Stimulated activated CD4-positive, alpha-beta T cell treated with anti-CD3 and anti-CD28 coated beads, TNF-alpha, amount 100 ng/mL, for 4 hours (primary cell): ENCODE results near the gene STMN1.

Experiments
- DNase-seq, 3 experiments: peaks; one replicate each; pipeline ENCODE4 v3.0.0-alpha.2; 2020; ENCODE audit warnings: low read depth in 3 of 3

Gene STMN1

DNA sequence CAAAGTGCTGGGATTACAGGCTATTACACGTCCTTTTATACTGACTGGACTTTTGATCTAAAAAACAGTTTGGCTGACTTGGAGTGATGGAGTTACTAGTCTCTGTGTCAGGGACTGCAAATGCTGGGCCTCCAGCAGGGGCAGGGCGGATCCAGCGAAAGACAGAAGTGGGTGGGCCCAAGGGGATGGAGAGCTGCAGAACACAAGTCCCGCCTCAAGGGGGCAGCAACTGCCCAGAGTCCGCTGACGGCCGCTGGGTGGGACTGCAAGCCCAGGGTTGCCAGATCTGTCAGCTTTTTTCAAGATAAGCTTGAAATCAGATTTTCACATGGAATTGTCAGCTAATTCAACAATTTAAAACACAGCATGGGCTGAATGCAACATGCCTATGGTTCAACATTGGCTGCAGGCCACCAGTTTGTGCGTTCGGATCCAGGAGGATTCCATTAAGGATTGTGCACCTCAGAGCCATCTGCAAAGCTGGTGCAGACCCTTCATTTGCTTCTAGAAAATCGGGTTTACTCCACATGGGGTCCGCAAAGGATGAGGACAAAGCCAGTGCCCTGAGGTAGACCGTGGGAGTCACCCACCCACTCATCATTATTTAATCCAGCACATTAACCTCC, 10.7 kb downstream of the STMN1 start:
- peak; percentile 74 to 84 (median 78) for DNase-seq

GRCh38 chr1:25893116-25893515, 13.1 kb downstream of the STMN1 start:
- DNase-seq, result no peak

DNA sequence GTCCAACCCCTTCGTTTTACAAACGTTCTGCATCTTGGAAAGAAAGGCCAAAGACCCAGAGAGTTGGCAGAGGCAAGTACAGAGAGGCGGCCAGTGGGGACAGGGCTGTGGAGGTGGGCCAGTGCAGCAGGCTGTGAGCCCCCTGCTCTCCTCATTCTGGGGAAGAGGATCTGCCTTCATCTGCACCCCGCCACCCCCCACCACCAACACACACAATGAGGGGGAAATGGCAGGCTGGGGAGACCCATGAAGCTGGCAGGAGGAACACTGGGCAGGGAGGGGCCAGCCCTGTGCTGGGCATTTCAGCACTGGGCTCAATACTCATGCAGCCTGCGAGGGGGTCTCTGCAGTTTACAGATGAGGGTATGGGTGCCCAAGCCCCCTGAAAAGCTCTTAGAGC, 14.6 kb downstream of the STMN1 start:
- no peak for DNase-seq

DNA sequence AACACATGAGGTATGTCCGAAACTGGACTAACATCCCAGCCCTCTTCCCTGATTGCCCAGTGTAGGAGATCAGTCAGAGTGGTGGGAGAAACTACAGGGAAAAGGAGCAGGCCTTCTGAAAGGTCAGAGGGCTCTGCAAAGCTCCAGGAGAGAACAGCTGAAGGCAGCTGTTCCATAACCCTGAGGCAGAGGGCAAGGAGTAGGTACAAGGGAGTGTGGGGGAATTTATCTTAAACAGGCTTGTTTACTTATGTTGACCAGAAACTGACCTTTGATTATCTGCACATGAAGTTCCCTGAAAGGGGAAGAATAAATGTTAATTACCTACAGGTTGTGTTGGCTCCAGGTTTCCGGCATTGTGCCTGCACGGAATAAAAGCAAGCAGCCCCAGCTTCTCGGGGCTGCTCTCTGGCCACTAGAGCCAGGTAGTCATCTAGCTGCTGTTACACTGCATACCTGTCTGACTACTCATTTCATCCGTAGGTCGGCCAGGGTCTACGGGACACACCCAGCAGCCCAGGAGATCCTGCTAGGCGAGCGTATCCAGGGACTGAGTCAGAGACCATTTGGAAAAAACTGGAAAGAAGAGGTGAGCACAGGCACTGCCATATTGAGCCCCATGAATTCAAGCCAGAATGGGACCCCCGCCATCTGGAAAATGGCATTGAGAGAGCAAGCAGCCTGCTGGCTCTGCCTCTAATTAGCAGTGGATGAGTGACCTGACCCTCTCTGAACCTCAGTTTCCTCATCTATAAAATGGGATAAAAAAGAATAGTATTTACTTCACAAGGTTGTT, 15.8 kb downstream of the STMN1 start:
- no peak for DNase-seq

- no peak for DNase-seq
Observed at GRCh38 chr1:25889470-25889869, 16.7 kb downstream of the STMN1 start.

DNA sequence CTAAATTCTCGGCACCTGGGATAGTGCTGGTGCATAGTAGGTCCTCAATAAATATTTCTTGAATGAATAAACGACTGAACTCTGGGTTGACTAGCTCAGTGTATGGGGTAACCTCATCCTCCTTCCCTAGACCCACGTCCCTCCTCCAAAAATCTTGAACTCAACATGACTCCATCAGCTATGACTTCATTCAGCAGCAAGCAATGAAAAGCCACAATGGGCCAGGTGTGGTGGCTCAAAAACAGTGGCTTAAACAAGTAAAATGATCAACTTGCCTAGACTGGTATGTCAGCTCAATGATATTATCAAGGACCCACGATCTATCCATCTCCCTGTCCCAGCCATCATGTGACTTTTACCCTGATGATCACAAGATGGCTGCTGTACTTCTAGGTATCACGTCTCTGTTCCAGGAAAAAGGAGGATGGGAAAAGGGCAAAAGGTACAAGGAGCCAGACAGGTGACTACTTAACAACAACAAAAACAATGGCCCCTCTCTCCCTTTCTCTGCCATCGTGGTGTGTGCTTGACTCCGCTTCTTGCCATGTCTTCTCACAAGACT, 17.7 kb downstream of the STMN1 start:
- DNase-seq, result no peak

DNA sequence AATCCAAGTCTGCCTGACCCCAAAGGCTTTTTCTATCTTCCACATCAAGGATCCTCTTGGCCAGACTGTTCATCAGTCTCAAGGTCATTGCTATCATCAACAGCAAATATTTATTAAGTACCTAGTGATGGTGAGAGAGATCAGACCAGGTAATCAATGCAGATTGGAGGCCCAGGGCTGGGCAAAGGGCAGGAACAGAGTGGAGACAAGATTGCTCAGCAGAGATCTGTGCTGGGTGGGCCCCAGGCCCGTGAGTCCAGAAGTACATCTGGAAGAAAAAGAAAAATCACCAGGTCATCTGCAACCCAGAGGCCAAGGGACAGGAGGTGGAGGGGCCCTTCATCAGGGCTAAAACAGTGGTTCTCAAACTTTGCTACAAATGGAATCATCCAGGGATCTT, 20.6 kb downstream of the STMN1 start:
- DNase-seq, result no peak

- DNase-seq, result no peak
Observed at GRCh38 chr1:25881266-25881665, 25.0 kb downstream of the STMN1 start.

DNA sequence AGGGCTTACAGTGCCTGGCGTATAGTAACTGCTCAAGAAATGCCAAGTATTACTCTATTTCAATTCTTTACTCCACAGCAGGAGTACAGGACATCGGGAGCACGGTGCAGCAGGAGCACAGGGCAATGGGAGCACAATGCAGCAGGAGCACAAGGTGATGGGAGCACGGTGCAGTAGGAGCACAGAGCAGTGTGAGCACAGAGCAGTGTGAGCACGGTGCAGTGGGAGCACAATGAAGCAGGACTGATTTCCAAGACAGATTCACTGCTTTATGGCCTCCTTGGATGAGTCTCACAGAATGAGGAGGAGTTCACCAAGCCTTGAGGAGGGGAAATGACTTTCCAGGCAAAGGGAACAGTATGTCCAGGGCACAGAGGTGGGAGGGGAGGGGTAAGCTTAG, 25.7 kb downstream of the STMN1 start:
- DNase-seq, result no peak

- no peak for DNase-seq
Observed at GRCh38 chr1:25879675-25880074, 26.5 kb downstream of the STMN1 start.

- no peak for DNase-seq
Observed at GRCh38 chr1:25878690-25879089, 27.5 kb downstream of the STMN1 start.

DNA sequence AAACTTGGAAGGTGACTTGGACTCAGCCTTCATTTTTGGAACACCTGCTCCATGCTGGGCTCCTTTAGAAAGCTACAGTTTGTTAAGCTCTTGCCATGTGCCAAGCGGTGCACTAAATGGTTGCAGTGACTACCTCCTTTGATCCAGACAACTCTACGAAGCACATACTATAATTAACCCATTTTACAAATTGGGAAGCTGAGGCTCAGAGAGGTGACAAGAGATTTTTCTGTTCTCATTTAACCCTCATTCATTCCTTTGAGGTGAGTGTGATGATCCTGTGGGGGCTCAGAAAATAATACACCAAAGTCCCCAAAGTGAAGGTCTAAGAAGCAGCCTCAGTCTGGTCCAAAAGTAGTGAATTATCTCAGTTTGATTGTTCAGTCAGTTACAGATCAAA, 29.1 kb downstream of the STMN1 start:
- DNase-seq, result no peak

GRCh38 chr1:25876693-25877077, 29.5 kb downstream of the STMN1 start:
- no peak for DNase-seq

- DNase-seq, result no peak
Observed at GRCh38 chr1:25875856-25876692, 30.1 kb downstream of the STMN1 start.

GRCh38 chr1:25875154-25875855, 30.9 kb downstream of the STMN1 start, which contains the start of gene PAQR7:
PAQR7 (minus strand) TSS chr1:25875708; CDS start chr1:25863839, 11,869 bp downstream.
- DNase-seq, result peak; percentile 19 to 41 (median 29)

GRCh38 chr1:25874635-25875153, 31.5 kb downstream of the STMN1 start:
- DNase-seq, result no peak

DNA sequence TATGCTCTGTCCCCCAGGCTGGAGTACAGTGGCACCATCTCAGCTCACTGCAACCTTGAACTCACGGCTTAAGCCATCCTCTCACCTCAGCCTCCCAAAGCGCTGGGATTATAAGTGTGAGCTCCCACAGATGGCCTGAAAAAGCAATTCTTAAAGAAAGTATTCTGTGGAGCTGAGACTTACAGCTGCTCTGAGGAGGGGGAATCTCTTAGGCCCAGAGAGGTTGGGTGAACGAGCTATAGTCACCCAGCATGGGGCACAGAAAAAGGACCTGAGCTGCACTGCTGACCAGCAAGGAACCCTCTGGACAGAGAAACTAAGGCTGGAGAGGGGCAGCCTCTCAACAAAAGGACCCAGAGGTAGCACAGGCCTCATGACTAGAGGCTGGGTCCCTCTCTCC, 32.0 kb downstream of the STMN1 start:
- no peak for DNase-seq

DNA sequence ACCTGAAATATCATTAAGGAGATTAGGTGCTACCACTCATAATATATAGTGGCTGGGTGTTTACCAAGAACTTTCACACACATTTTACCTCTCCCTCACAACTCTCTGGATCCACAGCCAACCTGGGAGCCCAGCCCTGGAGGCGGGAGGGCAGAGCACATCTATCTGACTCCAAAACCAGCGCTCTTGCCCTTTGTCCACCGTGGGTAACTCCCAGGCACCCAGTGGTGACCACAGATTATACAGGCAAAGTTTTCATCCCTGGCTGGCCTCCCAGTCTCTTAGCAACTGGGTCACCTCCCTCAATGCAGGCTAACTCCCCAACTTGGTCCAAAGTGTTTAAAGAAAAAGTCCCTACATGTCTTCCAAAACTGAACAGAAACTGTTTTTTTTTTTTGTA, 33.1 kb downstream of the STMN1 start:
- no peak for DNase-seq

DNA sequence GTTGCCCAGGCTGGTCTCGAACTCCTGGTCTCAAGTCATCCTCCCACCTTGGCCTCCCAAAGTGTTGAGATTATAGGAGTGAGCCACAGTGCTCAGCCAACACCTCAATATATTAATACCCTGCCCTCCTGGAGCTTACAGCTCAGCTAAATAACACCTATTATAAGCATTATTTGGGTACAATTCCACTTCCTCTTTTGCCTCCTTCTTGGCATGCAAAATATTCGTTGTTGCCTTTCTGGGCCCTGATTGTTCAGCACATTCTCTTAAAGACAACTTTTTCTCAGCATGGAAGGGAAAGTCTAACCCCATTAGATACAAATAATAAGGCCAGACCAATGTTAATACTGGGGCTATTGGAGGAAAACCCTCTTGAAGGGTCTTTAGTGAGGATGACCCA, 33.5 kb downstream of the STMN1 start:
- DNase-seq, result no peak

DNA sequence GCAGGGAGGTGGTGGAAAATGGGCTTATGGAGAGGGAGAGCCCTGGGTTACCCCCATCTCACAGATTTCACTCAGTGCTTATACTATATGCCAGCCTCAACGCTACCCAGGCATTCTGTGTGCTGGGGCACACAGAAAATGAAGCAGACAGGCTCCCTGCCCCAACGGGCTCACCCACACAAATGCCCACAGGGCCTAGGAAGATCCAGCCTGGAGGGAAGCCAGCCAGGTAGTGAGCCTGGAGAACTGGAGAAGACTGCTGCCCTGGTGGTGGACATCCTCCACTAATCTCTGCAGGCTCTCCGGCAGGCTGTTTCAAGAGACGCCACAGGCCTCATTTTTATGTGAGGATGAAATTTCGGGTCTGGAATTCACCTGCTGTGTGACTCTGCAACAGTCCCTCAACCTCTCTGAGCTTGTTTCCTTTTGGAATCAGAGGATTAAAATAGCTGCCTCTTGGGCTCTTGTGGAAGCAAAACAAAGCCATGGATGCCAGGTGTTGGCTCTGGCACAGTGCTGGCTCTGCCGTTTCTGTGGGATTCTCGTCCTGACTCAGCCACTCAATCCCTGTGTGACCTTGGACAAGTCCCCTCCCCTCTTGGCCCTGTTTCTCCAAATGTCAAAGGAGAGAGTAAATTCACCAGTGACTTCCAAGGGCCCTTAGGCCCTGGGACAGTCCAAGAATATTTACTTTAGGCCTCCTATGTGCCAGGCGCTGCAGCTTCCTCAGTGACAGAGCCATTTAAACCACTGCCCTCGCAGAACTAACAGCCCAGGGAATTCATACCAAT, 34.3 kb downstream of the STMN1 start:
- no peak for DNase-seq
